UCSD-AML1 (cell line): ENCODE data around the gene ANTXR1.

Experiments used
- DNase-seq: peaks from one replicate; lab custom pipeline; 2025; ENCODE audit not compliant: unreplicated experiment; lab: John Stamatoyannopoulos, UW

Gene ANTXR1

GRCh38 chr2:69260666-69261065 is 247.7 kb downstream of the ANTXR1 start:
- DNase-seq = no peak

- DNase-seq = no peak
Observed at GRCh38 chr2:69269330-69269729, 256.4 kb downstream of the ANTXR1 start.

DNA sequence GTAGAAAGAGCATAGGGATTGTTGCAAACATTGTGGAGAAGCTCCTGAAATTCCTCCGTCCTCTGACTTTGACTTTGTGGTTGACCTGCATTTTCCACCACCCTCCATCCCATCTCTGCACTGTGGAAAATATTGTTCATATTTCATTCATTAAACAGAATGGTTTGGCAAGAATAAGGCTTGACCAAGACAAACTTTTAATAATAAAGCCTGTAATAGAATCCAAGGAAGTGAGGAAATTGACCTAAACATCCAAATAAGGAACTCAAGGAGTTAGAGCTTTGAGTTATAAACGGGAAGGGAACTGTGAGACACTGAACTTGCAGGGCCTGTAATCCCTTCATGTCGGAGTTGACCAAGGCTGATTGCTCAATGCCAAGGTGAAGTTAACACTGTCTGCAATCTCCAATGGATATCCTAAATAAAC is 258.9 kb downstream of the ANTXR1 start:
- no peak for DNase-seq

- DNase-seq = peak; percentile 53
Observed at GRCh38 chr2:69272803-69273471, 260.0 kb downstream of the ANTXR1 start.

DNA sequence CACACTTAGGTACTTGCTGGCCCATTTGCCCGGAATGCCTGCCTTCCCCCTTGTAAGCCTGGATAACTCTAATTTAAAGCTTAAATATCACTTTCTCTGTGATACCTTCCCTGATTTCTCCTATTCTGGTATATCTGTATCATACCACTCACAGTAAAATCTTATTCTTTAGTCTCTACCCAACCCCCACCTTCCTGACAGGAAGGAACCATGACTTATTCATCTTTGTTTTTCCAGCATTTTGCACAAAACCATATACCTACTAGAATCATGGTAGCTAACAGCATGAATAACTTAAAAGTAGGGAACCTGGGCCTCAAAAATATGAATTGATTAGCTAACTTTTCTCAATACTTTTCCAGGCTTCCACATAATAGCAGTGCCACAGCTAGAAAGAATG is 262.5 kb downstream of the ANTXR1 start:
- no peak for DNase-seq

DNA sequence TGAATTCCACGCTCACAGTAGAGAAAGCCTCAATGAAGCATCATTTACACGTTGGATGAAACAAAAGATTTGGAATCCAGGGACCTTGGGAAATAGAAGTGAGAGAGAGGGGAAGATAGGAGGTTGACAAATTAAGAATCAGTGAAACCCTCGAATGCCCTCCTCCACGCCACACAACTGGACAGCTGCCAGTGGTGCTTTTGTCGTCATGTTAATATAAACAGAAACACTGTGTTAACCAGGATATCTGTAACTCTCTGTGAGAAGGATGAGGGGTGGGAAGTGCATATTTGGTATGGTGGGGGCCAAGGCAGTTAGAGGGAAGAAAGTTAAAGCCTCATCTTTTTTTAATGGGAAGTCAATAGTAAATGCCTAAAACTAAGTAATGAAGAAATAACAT is 265.4 kb downstream of the ANTXR1 start:
- DNase-seq = no peak

- no peak for DNase-seq
Observed at GRCh38 chr2:69279211-69279610, 266.2 kb downstream of the ANTXR1 start.

- no peak for DNase-seq
Observed at GRCh38 chr2:69279931-69280681, 267.1 kb downstream of the ANTXR1 start.

DNA sequence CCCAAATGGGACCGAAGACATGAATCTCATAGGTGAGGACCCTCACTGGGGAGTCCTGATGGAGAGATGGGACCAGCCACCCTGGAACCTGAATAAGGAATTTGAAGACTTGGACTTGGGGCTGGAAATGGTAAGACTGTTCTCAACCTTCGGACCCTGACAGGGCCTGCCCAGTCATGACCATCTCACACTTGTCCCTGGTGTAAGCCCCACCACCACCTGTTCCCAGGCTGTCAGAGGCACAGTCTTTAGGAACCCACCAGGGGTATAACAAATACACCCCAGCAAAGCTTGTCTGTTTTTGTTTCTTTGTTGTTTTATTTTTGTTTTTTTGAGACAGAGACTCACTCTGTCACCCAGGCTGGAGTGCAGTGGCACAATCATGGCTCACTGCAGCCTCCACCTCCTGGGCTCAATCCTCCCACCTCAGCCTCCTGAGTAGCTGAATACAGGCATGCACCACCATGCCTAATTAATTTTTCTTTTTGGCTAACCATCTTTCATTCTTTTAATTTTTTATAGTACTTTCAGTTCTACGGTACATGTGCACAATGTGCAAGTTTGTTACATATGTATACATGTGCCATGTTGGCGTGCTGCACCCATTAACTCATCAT is 267.9 kb downstream of the ANTXR1 start:
- no peak for DNase-seq

DNA sequence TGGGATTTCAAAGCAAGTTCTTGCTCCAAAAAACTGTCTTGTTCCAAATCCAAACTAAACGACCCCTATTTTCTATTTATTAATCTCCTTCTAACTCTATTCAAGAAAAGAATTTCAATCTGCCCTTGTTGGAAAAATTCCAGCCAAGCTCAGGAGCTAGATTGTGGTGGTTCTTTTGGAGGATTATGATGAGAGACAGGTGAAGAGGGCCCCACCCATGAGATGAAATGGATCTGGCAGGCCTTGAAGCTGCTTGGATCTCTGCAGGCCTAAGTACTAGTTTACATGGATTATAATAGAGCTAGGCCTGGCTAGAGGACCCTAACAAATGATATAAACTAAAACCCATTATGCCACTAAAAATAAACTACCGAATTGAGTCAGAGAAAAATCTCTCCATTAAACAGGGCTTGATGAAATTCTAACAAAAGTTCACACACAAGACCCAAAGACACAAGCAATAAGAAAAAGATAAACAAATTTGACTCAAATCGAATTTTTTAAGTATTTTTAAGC is 272.5 kb downstream of the ANTXR1 start:
- no peak for DNase-seq

GRCh38 chr2:69287544-69287943 is 274.6 kb downstream of the ANTXR1 start:
- no peak for DNase-seq

GRCh38 chr2:69288429-69288828 is 275.4 kb downstream of the ANTXR1 start:
- no peak for DNase-seq

GRCh38 chr2:69291004-69291650 is 278.1 kb downstream of the ANTXR1 start:
- no peak for DNase-seq

- DNase-seq = no peak
Observed at GRCh38 chr2:69291721-69292120, 278.7 kb downstream of the ANTXR1 start.

DNA sequence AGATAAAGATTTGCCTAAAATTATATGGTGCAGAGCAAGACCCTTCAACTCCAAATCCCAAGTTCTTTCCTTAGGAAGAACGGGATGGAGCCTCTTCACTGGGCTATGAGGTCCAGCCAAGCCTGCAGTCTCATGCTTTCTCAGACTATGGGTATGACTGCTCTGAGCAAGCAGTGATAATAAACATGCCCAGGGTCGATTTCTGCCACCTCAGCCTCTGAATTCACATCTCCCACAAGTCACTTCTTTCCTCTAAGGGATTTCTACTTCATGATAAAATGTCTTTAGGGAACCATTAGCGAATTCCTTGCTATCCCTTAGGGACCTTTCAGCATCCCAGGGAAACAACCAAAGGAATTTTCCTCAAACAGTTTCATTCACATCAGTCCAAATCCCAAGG is 279.3 kb downstream of the ANTXR1 start:
- no peak for DNase-seq

DNA sequence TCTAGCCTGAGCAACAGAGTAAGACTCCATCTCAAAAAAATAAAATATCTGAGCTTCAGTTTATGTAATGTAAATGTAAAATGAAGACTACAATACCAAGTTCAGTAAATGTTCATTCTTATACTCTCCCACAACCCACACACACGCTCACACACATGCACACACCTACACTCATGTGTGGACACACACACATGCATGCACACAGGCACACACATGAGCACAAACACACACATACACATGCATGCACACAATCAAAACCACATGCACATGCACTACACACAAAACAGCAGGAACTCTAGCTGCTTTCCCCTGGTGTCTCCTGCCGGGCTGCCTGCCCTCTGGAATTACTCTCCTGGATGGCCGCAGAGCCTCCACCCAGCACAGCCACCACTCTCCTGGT is 283.4 kb downstream of the ANTXR1 start:
- no peak for DNase-seq

GRCh38 chr2:69297216-69297615 is 284.2 kb downstream of the ANTXR1 start:
- DNase-seq = no peak

GRCh38 chr2:69298261-69298660 is 285.3 kb downstream of the ANTXR1 start:
- no peak for DNase-seq

DNA sequence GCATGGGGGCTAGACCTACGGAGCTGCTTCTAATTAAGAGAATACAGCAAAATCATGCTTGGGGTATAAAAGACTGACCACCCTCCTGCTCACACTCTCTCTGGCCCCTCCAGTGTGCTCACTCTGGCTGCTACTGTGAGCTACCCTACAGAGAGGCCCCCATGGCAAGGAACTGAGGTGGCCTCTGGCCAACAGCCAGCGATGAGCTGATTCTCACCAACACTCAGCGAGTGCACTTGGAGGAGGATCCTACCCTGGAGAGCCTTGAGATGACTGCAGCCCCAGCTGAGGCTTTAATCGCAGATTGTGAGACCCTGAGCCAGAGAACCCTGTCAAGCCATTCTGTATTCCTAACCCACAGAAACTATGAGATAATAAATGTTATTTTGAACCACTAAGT is 285.9 kb downstream of the ANTXR1 start:
- no peak for DNase-seq
